Peyer's patch (tissue), 4 donors: ENCODE results near the gene PCNX2. TPM values are rescaled to one million over a fixed set of nuclear protein-coding genes. Genes with fewer than 3 reads are reported as not detected.
"Not testable (repeated sequence)": the region's sequence is repeated elsewhere in the genome, so short reads cannot be mapped to it uniquely, and the experiment has no call there.

ENCODE experiments used
- DNase-seq, 3 donors: peaks; one replicate each; pipeline ENCODE4 v3.0.0-alpha.2; 2017 to 2019
- H3K27ac ChIP-seq, 4 donors: fragments of 200-600 bp; sonication (generic); one replicate each; pipeline ENCODE4 v1.5.1; 2016 to 2019
- H3K27me3 ChIP-seq, 2 donors: fragments of 200-600 bp; sonication (generic); one replicate each; pipeline ENCODE4 v1.5.1; 2019
- H3K36me3 ChIP-seq, 3 donors: fragments of 200-600 bp; sonication (generic); one replicate each; pipeline ENCODE4 v1.5.1; 2016 to 2019
- H3K4me1 ChIP-seq, 4 donors: fragments of 200-600 bp; sonication (generic); one replicate each; pipeline ENCODE4 v1.5.1; 2016 to 2019
- H3K4me3 ChIP-seq, 4 donors: fragments of 200-600 bp; sonication (generic); 1 replicate in 3 of 4; 2 replicates in 1 of 4; pipeline ENCODE4 v1.5.1; 2016 to 2019; ENCODE audit warnings: mild to moderate bottlenecking in 1 of 4
- H3K9me3 ChIP-seq, 4 donors: fragments of 200-600 bp; sonication (generic); one replicate each; pipeline ENCODE4 v1.5.1; 2016 to 2019; ENCODE audit warnings: mild to moderate bottlenecking in 1 of 4
- CTCF ChIP-seq, 6 experiments: fragments of 450-650 bp in 4 of 6; fragments of 200-600 bp in 2 of 6; sonication (generic) in 1 of 6; IDR thresholded peaks; one replicate each; pipeline ENCODE4 v1.5.1; 2017 to 2019; ENCODE audit warnings: antibody characterized with exemption in 6 of 6, mild to moderate bottlenecking in 3 of 6, moderate library complexity in 1 of 6
- POLR2A ChIP-seq, 2 donors: fragments of 450-650 bp; IDR thresholded peaks; one replicate each; pipeline ENCODE4 v1.5.1; 2017; ENCODE audit warnings: antibody characterized with exemption in 2 of 2, mild to moderate bottlenecking in 2 of 2, moderate library complexity in 2 of 2
- total RNA-seq, 4 donors: library from RNA; depleted of rRNA; stranded (reverse); fragments of >200 nt; gene quantifications; one replicate each; pipeline ENCODE4 v1.1.0, GENCODE V29; 2016

The PCNX2 gene
- total RNA-seq, 4 donors from 2014 or later = 6.3 to 79.2 (median 18.9) TPM

GRCh38 chr1:233113009-233113879 is 182.3 kb downstream of the PCNX2 start:
- DNase-seq = peak; percentile 17 to 76 (median 53)
- H3K4me1 ChIP-seq = peaks cover 0 to 8% (median 0%) of the 10 kb centered on the region in 4 donors
- TF ChIP-seq CTCF (IDR thresholded peaks at IDR 0.05) (no peak), POLR2A (IDR thresholded peaks at IDR 0.05) (no peak)
- no peaks in the 10 kb centered on the region for H3K27me3 ChIP-seq
- peak overlapping the region in 1 of 4 donors; percentile 4 for H3K4me3 ChIP-seq
- no peaks in the 10 kb centered on the region for H3K9me3 ChIP-seq
- peak overlapping the region in 2 of 4 donors; percentile 63 to 70 for H3K27ac ChIP-seq
- no peaks in the 10 kb centered on the region for H3K36me3 ChIP-seq

GRCh38 chr1:233112186-233113008 is 183.1 kb downstream of the PCNX2 start:
- TF ChIP-seq POLR2A (IDR thresholded peaks at IDR 0.05) (no peak), CTCF (IDR thresholded peaks at IDR 0.05) (no peak)
- Histone ChIP-seq H3K9me3 (no peaks in the 10 kb centered on the region), H3K27me3 (no peaks in the 10 kb centered on the region), H3K27ac (no peak overlapping the region), H3K4me3 (no peak overlapping the region), H3K36me3 (no peaks in the 10 kb centered on the region), H3K4me1 (peaks cover 0 to 8% (median 0%) of the 10 kb centered on the region in 4 donors)
- DNase-seq = no peak

- DNase-seq = no peak
- H3K4me3 ChIP-seq = no peak overlapping the region
- no peaks in the 10 kb centered on the region for H3K27me3 ChIP-seq
- TF ChIP-seq POLR2A (IDR thresholded peaks at IDR 0.05) (no peak), CTCF (IDR thresholded peaks at IDR 0.05) (no peak)
- H3K4me1 ChIP-seq = peaks cover 0 to 8% (median 0%) of the 10 kb centered on the region in 4 donors
- no peaks in the 10 kb centered on the region for H3K36me3 ChIP-seq
- H3K27ac ChIP-seq = no peak overlapping the region
- no peaks in the 10 kb centered on the region for H3K9me3 ChIP-seq
Observed at GRCh38 chr1:233111731-233112130, 183.8 kb downstream of the PCNX2 start.

GRCh38 chr1:233109096-233109495 is 186.4 kb downstream of the PCNX2 start:
- no peak for DNase-seq
- no peaks in the 10 kb centered on the region for H3K27me3 ChIP-seq
- TF ChIP-seq POLR2A (IDR thresholded peaks at IDR 0.05) (no peak), CTCF (IDR thresholded peaks at IDR 0.05) (no peak)
- no peaks in the 10 kb centered on the region for H3K36me3 ChIP-seq
- peaks cover 0 to 8% (median 0%) of the 10 kb centered on the region in 4 donors for H3K4me1 ChIP-seq
- H3K9me3 ChIP-seq = no peaks in the 10 kb centered on the region
- no peak overlapping the region for H3K27ac ChIP-seq
- no peak overlapping the region for H3K4me3 ChIP-seq

- DNase-seq, H3K4me1 ChIP-seq, H3K27ac ChIP-seq, H3K9me3 ChIP-seq, H3K4me3 ChIP-seq, H3K36me3 ChIP-seq, H3K27me3 ChIP-seq: not testable (repeated sequence)
Observed at GRCh38 chr1:233107716-233108130, 187.8 kb downstream of the PCNX2 start.
